ENCODE data around the gene DGKI. TPM values are rescaled to one million over a fixed set of nuclear protein-coding genes. Genes with fewer than 3 reads are reported as not detected.

DGKI gene
- total RNA-seq, 2 experiments from 2014 or later, result 0.46 TPM; not detected in 1

DNA sequence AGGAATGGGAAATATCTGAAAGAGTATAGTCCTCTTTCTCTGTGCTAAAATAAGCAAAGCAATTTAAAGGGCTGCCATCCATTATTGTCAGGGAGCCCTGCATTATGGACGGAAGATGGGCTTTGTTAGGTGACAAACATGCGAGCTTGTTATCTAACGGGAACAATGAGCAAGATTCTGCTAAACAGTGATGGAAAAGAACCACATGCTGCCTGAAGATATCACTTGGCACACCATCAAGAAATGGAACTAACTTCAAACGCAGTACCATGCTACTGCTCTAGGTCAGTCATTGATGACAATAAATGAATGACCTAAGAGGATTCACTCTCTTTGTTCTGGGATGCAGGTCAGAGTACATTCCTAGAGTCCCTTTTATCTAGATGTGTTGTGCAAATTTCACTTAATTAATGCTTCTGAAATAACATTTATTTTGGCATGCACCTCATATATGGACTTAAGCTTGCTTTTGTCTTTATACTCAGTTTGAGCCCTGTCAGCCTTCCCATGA lies 327.5 kb downstream of the DGKI start:
- Histone ChIP-seq H3K4me3 (ENCODE audit: low read depth, low read length, poor library complexity, severe bottlenecking) (no peak overlapping the region), H3K9me3 (ENCODE audit: low read length) (no peaks in the 10 kb centered on the region), H3K36me3 (ENCODE audit: insufficient read depth, low read length) (no peaks in the 10 kb centered on the region), H3K4me1 (ENCODE audit: insufficient read depth, low read length, poor library complexity, severe bottlenecking) (no peaks in the 10 kb centered on the region), H3K27ac (ENCODE audit: low read depth, low read length, poor library complexity, severe bottlenecking) (no peak overlapping the region), H4K20me1 (ENCODE audit: insufficient read depth, low read length) (no peaks in the 10 kb centered on the region), H2AFZ (ENCODE audit: low read length) (no peak overlapping the region), H3K79me2 (ENCODE audit: insufficient read depth, low read depth, low read length) (no peaks in the 10 kb centered on the region), H3K4me2 (ENCODE audit: low read length) (no peak overlapping the region), H3K9me2 (ENCODE audit: insufficient read depth, low read length) (no peaks in the 10 kb centered on the region)
- BruUV-seq (replicated peaks), result no TSS peak
- intact Hi-C loops (cut with micrococcal nuclease; ENCODE audit: unreplicated experiment), result no loop called here
- ChIA-PET CTCF (ENCODE audit: unreplicated experiment) (no interaction called here), POLR2A (interaction anchor here (1.6 kb wide), 1 partner anchor 43 kb away, joined by 4 read pairs; no protein-coding TSS in a partner anchor)
- no peak for DNase-seq (ENCODE audit: low spot score)
- TF ChIP-seq CTCF (conservative IDR thresholded peaks at IDR 0.05; ENCODE audit: low read length) (no peak), EZH2phosphoT487 (IDR thresholded peaks at IDR 0.05; ENCODE audit: borderline replicate concordance, low read depth, low read length) (no peak)

DNA sequence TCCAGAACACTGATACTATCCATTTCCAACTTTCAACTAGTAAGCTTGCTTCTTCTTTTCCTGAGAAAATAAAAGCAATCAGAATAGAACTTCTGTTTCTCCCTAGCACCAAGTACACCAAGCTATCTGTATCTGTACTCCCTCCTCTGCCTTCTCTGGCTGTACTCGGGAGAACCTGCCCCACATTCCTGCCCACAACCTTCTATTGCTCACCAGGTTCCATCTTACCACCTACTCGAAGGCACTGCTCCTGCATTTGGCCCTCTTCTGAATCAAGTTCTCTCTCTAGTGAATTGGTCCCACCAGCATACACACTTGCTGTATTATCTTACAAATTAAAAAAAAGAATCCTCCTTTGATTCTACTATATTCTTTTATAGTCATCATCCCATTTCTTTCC lies 333.7 kb downstream of the DGKI start:
- Histone ChIP-seq H3K9me2 (ENCODE audit: insufficient read depth, low read length) (no peaks in the 10 kb centered on the region), H2AFZ (ENCODE audit: low read length) (no peak overlapping the region), H3K79me2 (ENCODE audit: insufficient read depth, low read depth, low read length) (no peaks in the 10 kb centered on the region), H4K20me1 (ENCODE audit: insufficient read depth, low read length) (no peaks in the 10 kb centered on the region), H3K9me3 (ENCODE audit: low read length) (no peaks in the 10 kb centered on the region), H3K4me1 (ENCODE audit: insufficient read depth, low read length, poor library complexity, severe bottlenecking) (no peaks in the 10 kb centered on the region), H3K36me3 (ENCODE audit: insufficient read depth, low read length) (no peaks in the 10 kb centered on the region), H3K27ac (ENCODE audit: low read depth, low read length, poor library complexity, severe bottlenecking) (no peak overlapping the region), H3K4me2 (ENCODE audit: low read length) (no peak overlapping the region), H3K4me3 (ENCODE audit: low read depth, low read length, poor library complexity, severe bottlenecking) (no peak overlapping the region)
- TF ChIP-seq EZH2phosphoT487 (IDR thresholded peaks at IDR 0.05; ENCODE audit: borderline replicate concordance, low read depth, low read length) (no peak), CTCF (conservative IDR thresholded peaks at IDR 0.05; ENCODE audit: low read length) (no peak)
- ChIA-PET POLR2A (interaction anchor here (0.6 kb wide), 1 partner anchor 37 kb away, joined by 3 read pairs; no protein-coding TSS in a partner anchor), CTCF (ENCODE audit: unreplicated experiment) (no interaction called here)
- no TSS peak for BruUV-seq (replicated peaks)
- intact Hi-C loops (cut with micrococcal nuclease; ENCODE audit: unreplicated experiment), result no loop called here
- DNase-seq (ENCODE audit: low spot score), result no peak

GRCh38 chr7:137507096-137507495 lies 339.7 kb downstream of the DGKI start:
- H3K4me3 ChIP-seq (ENCODE audit: low read depth, low read length, poor library complexity, severe bottlenecking), result no peak overlapping the region
- no peak overlapping the region for H2AFZ ChIP-seq (ENCODE audit: low read length)
- TF ChIP-seq CTCF (conservative IDR thresholded peaks at IDR 0.05; ENCODE audit: low read length) (no peak), EZH2phosphoT487 (IDR thresholded peaks at IDR 0.05; ENCODE audit: borderline replicate concordance, low read depth, low read length) (no peak)
- H3K36me3 ChIP-seq (ENCODE audit: insufficient read depth, low read length), result no peaks in the 10 kb centered on the region
- ChIA-PET CTCF (ENCODE audit: unreplicated experiment) (no interaction called here), POLR2A (no interaction called here)
- DNase-seq (ENCODE audit: low spot score), result no peak
- H3K4me2 ChIP-seq (ENCODE audit: low read length), result no peak overlapping the region
- no peaks in the 10 kb centered on the region for H3K79me2 ChIP-seq (ENCODE audit: insufficient read depth, low read depth, low read length)
- H3K4me1 ChIP-seq (ENCODE audit: insufficient read depth, low read length, poor library complexity, severe bottlenecking), result no peaks in the 10 kb centered on the region
- H3K27ac ChIP-seq (ENCODE audit: low read depth, low read length, poor library complexity, severe bottlenecking), result no peak overlapping the region
- no TSS peak for BruUV-seq (replicated peaks)
- H3K9me3 ChIP-seq (ENCODE audit: low read length), result no peaks in the 10 kb centered on the region
- no peaks in the 10 kb centered on the region for H3K9me2 ChIP-seq (ENCODE audit: insufficient read depth, low read length)
- no peaks in the 10 kb centered on the region for H4K20me1 ChIP-seq (ENCODE audit: insufficient read depth, low read length)
- intact Hi-C loops (cut with micrococcal nuclease; ENCODE audit: unreplicated experiment), result no loop called here
